GM12892 (cell line): ENCODE data around the gene SPIRE1.
"Not testable (repeated sequence)": the region's sequence is repeated elsewhere in the genome, so short reads cannot be mapped to it uniquely, and the experiment has no call there.

Source experiments
- DNase-seq: peaks from one replicate; pipeline ENCODE4 v3.0.0; 2011; ENCODE audit not compliant: insufficient read length
- FAIRE-seq: peaks from 2 replicates; lab custom pipeline; 2011; peaks lifted over from hg19 to GRCh38; lab: Jason Lieb, UNC
- POLR2A ChIP-seq: IDR thresholded peaks from 2 replicates; pipeline ENCODE4 v1.6.1; 2011; ENCODE audit warnings: low read depth, low read length, control low read depth
- POLR2AphosphoS5 ChIP-seq: IDR thresholded peaks from 2 replicates; pipeline ENCODE4 v1.6.1; 2011; ENCODE audit warnings: low read depth, low read length, control low read depth
- TAF1 ChIP-seq: IDR thresholded peaks from 2 replicates; pipeline ENCODE4 v1.6.1; 2011; ENCODE audit warnings: low read depth, mild to moderate bottlenecking, control low read depth, low read length, borderline replicate concordance

Gene SPIRE1

GRCh38 chr18:12429556-12429955 lies 228.4 kb downstream of the SPIRE1 start:
- DNase-seq = no peak
- TF ChIP-seq POLR2AphosphoS5 (no peak), TAF1 (no peak), POLR2A (no peak)
- FAIRE-seq = no peak

GRCh38 chr18:12428923-12429322 lies 229.0 kb downstream of the SPIRE1 start:
- FAIRE-seq = no peak
- no peak for DNase-seq
- TF ChIP-seq TAF1 (no peak), POLR2A (no peak), POLR2AphosphoS5 (no peak)

- DNase-seq (no peak), FAIRE-seq (no peak)
- TF ChIP-seq POLR2AphosphoS5 (no peak), POLR2A (no peak), TAF1 (no peak)
Measured at GRCh38 chr18:12426924-12427323, 231.0 kb downstream of the SPIRE1 start.

GRCh38 chr18:12424252-12424651 lies 233.7 kb downstream of the SPIRE1 start:
- FAIRE-seq = no peak

GRCh38 chr18:12423820-12424219 lies 234.1 kb downstream of the SPIRE1 start:
- FAIRE-seq = no peak
- no peak for DNase-seq
- TF ChIP-seq TAF1 = no peak
- no peak for TF ChIP-seq POLR2A
- no peak for TF ChIP-seq POLR2AphosphoS5

More at GRCh38 chr18:12424252-12424651, 233.7 kb downstream of the SPIRE1 start:
- DNase-seq = no peak
- TF ChIP-seq POLR2AphosphoS5 (no peak), TAF1 (no peak), POLR2A (no peak)

GRCh38 chr18:12423393-12423792 lies 234.5 kb downstream of the SPIRE1 start:
- DNase-seq (no peak), FAIRE-seq (no peak)
- no peak for TF ChIP-seq TAF1

- FAIRE-seq (no peak), DNase-seq (no peak)
- TF ChIP-seq POLR2AphosphoS5 = no peak
- TF ChIP-seq TAF1 = no peak
- no peak for TF ChIP-seq POLR2A
Measured at GRCh38 chr18:12422936-12423335, 235.0 kb downstream of the SPIRE1 start.

GRCh38 chr18:12421732-12422131 lies 236.2 kb downstream of the SPIRE1 start:
- DNase-seq (no peak), FAIRE-seq (no peak)
- TF ChIP-seq POLR2A (no peak), TAF1 (no peak), POLR2AphosphoS5 (no peak)

GRCh38 chr18:12420821-12421421 lies 237.0 kb downstream of the SPIRE1 start:
- FAIRE-seq (no peak), DNase-seq (no peak)
- no peak for TF ChIP-seq POLR2AphosphoS5
- TF ChIP-seq TAF1 = no peak
- no peak for TF ChIP-seq POLR2A

GRCh38 chr18:12417687-12418086 lies 240.2 kb downstream of the SPIRE1 start:
- TF ChIP-seq POLR2A (no peak), TAF1 (no peak), POLR2AphosphoS5 (no peak)
- FAIRE-seq = no peak
- DNase-seq = no peak

- no peak for DNase-seq
- TF ChIP-seq POLR2AphosphoS5 (no peak), TAF1 (no peak), POLR2A (no peak)
- no peak for FAIRE-seq
Measured at GRCh38 chr18:12416098-12416729, 241.7 kb downstream of the SPIRE1 start.

GRCh38 chr18:12411456-12411855 lies 246.5 kb downstream of the SPIRE1 start:
- FAIRE-seq = no peak
- TF ChIP-seq POLR2AphosphoS5 = no peak
- no peak for TF ChIP-seq POLR2A
- no peak for TF ChIP-seq TAF1
- no peak for DNase-seq

GRCh38 chr18:12410747-12411146 lies 247.2 kb downstream of the SPIRE1 start:
- not testable (repeated sequence) for FAIRE-seq, DNase-seq
